WERI-Rb-1 (cell line): ENCODE data around the gene SNCAIP.

Experiments used
- DNase-seq: peaks from one replicate; pipeline ENCODE4 v3.0.0-alpha.2; 2020
- H3K27ac ChIP-seq: fragments of 250-450 bp; sonication (Bioruptor Pico); 2 replicates; pipeline ENCODE4 v1.5.1; 2020; ENCODE audit warnings: mild to moderate bottlenecking, moderate library complexity
- H3K27me3 ChIP-seq: fragments of 250-450 bp; sonication (Bioruptor Pico); 2 replicates; pipeline ENCODE4 v1.5.1; 2021; ENCODE audit warnings: mild to moderate bottlenecking, low read depth, moderate library complexity; ENCODE audit not compliant: insufficient read depth, severe bottlenecking
- H3K36me3 ChIP-seq: fragments of 250-450 bp; sonication (Bioruptor Pico); 2 replicates; pipeline ENCODE4 v1.5.1; 2020; ENCODE audit warnings: mild to moderate bottlenecking, moderate library complexity
- H3K4me3 ChIP-seq: 2 replicates; pipeline ENCODE4 v1.5.1; 2011; ENCODE audit warnings: low read depth, mild to moderate bottlenecking, control low read depth, low read length
- H3K9me3 ChIP-seq: fragments of 250-450 bp; sonication (Bioruptor Pico); 2 replicates; pipeline ENCODE4 v1.5.1; 2021; ENCODE audit warnings: mild to moderate bottlenecking, moderate library complexity; ENCODE audit not compliant: severe bottlenecking
- CTCF ChIP-seq: IDR thresholded peaks from 2 replicates; pipeline ENCODE4 v1.5.1; 2011; ENCODE audit warnings: low read depth, mild to moderate bottlenecking, control low read depth, inconsistent platforms, low read length

SNCAIP gene

GRCh38 chr5:122501089-122501435 is 189.0 kb downstream of the SNCAIP start:
- Histone ChIP-seq H3K36me3 (no peaks in the 10 kb centered on the region), H3K9me3 (no peaks in the 10 kb centered on the region), H3K27me3 (no peaks in the 10 kb centered on the region), H3K4me3 (no peak overlapping the region), H3K27ac (no peak overlapping the region)
- no peak for DNase-seq
- no peak for TF ChIP-seq CTCF

GRCh38 chr5:122507045-122507444 is 195.0 kb downstream of the SNCAIP start:
- Histone ChIP-seq H3K4me3 (no peak overlapping the region), H3K27me3 (no peaks in the 10 kb centered on the region), H3K36me3 (no peaks in the 10 kb centered on the region), H3K9me3 (no peaks in the 10 kb centered on the region), H3K27ac (no peak overlapping the region)
- DNase-seq = no peak
- TF ChIP-seq CTCF = no peak

GRCh38 chr5:122507581-122507980 is 195.5 kb downstream of the SNCAIP start:
- Histone ChIP-seq H3K36me3 (no peaks in the 10 kb centered on the region), H3K9me3 (no peaks in the 10 kb centered on the region), H3K27me3 (no peaks in the 10 kb centered on the region), H3K4me3 (no peak overlapping the region), H3K27ac (no peak overlapping the region)
- no peak for DNase-seq
- no peak for TF ChIP-seq CTCF

DNA sequence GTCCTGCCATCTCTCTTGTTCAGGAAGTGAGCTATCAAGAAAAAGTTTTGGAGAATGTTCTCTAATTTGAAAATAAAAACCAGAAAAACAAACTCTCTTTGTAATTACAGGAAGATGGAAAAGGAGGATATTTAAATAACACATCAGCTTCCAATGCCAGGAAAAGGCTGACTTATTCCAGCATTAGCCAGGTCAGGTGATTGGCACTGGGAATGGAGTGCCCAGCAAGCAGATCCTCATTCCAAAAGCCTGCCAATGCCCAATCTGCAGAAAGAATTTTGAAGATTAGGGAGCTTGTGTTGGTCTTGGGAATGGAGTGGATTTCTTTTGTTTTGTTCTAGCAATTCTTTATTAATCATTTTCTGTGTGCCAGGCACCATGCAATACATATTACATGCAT is 196.6 kb downstream of the SNCAIP start:
- no peaks in the 10 kb centered on the region for H3K36me3 ChIP-seq
- DNase-seq = no peak
- TF ChIP-seq CTCF = no peak
- H3K27ac ChIP-seq = no peak overlapping the region
- H3K4me3 ChIP-seq = no peak overlapping the region
- H3K27me3 ChIP-seq = no peaks in the 10 kb centered on the region
- no peaks in the 10 kb centered on the region for H3K9me3 ChIP-seq
